CD4-positive, alpha-beta T cell treated with Interleukin-1 beta for 1 hour (primary cell): ENCODE results near the gene ZNF366.

Experiments used
- DNase-seq, 2 donors: peaks; one replicate each; pipeline ENCODE4 v3.0.0-alpha.2; 2020 to 2022

ZNF366 gene

GRCh38 chr5:72518001-72518683 is 10.9 kb upstream of the ZNF366 start:
- DNase-seq = peak in 1 of 2 donors; percentile 42

- DNase-seq = no peak
Observed at GRCh38 chr5:72516916-72517315, 9.7 kb upstream of the ZNF366 start.

- no peak for DNase-seq
Observed at GRCh38 chr5:72515211-72515610, 8.0 kb upstream of the ZNF366 start.

- no peak for DNase-seq
Observed at GRCh38 chr5:72512593-72512860, 5.3 kb upstream of the ZNF366 start.

GRCh38 chr5:72511774-72512592 is 4.8 kb upstream of the ZNF366 start:
- no peak for DNase-seq

GRCh38 chr5:72511366-72511765 is 4.2 kb upstream of the ZNF366 start:
- no peak for DNase-seq

- no peak for DNase-seq
Observed at GRCh38 chr5:72510610-72511181, 3.5 kb upstream of the ZNF366 start.

- no peak for DNase-seq
Observed at GRCh38 chr5:72509401-72509800, 2.2 kb upstream of the ZNF366 start.

- DNase-seq = peak in 1 of 2 donors; percentile 8
Observed at GRCh38 chr5:72508241-72509170, 1.3 kb upstream of the ZNF366 start.

- no peak for DNase-seq
Observed at GRCh38 chr5:72507907-72508238, 663 bp upstream of the ZNF366 start.

GRCh38 chr5:72506158-72506549 is 1.1 kb downstream of the ZNF366 start:
- no peak for DNase-seq

GRCh38 chr5:72505539-72506157 is 1.6 kb downstream of the ZNF366 start:
- DNase-seq = no peak

GRCh38 chr5:72505016-72505415 is 2.2 kb downstream of the ZNF366 start:
- no peak for DNase-seq

GRCh38 chr5:72503888-72504491 is 3.2 kb downstream of the ZNF366 start:
- DNase-seq = no peak

- DNase-seq = no peak
Observed at GRCh38 chr5:72501488-72501887, 5.7 kb downstream of the ZNF366 start.

GRCh38 chr5:72499730-72500129 is 7.5 kb downstream of the ZNF366 start:
- no peak for DNase-seq

GRCh38 chr5:72499090-72499489 is 8.1 kb downstream of the ZNF366 start:
- no peak for DNase-seq

- DNase-seq = no peak
Observed at GRCh38 chr5:72498284-72498683, 8.9 kb downstream of the ZNF366 start.

- DNase-seq = no peak
Observed at GRCh38 chr5:72497823-72498222, 9.4 kb downstream of the ZNF366 start.

GRCh38 chr5:72495410-72495809 is 11.8 kb downstream of the ZNF366 start:
- DNase-seq = no peak

GRCh38 chr5:72494623-72495124 is 12.5 kb downstream of the ZNF366 start:
- no peak for DNase-seq

GRCh38 chr5:72489536-72489935 is 17.7 kb downstream of the ZNF366 start:
- DNase-seq = no peak
